H9 (cell line): ENCODE measurements around the gene CCSER1. TPM values are rescaled to one million over a fixed set of nuclear protein-coding genes. Genes with fewer than 3 reads are reported as not detected.

Experiments used
- DNase-seq: peaks from one replicate; pipeline ENCODE4 v3.0.0-alpha.2; 2017
- H2AFZ ChIP-seq: one replicate; pipeline ENCODE4 v1.6.1; 2013; ENCODE audit warnings: mild to moderate bottlenecking, low read length, control low read depth, moderate library complexity
- H2AK5ac ChIP-seq: 2 replicates; pipeline ENCODE4 v1.6.1; 2013; ENCODE audit warnings: low read length, control low read depth, mixed read lengths; ENCODE audit not compliant: insufficient read length
- H2BK120ac ChIP-seq: one replicate; pipeline ENCODE4 v1.6.1; 2013; ENCODE audit warnings: low read depth, mild to moderate bottlenecking, low read length, control low read depth, inconsistent platforms; ENCODE audit not compliant: poor library complexity, severe bottlenecking
- H2BK12ac ChIP-seq: 2 replicates; pipeline ENCODE4 v1.6.1; 2013; ENCODE audit warnings: low read length, control low read depth, mixed read lengths, low read depth; ENCODE audit not compliant: insufficient read length
- H2BK15ac ChIP-seq: 2 replicates; pipeline ENCODE4 v1.6.1; 2013; ENCODE audit warnings: low read depth, low read length, control low read depth
- H2BK20ac ChIP-seq: one replicate; pipeline ENCODE4 v1.6.1; 2013; ENCODE audit warnings: low read depth, mild to moderate bottlenecking, low read length, control low read depth, inconsistent platforms; ENCODE audit not compliant: poor library complexity, severe bottlenecking
- H2BK5ac ChIP-seq: 2 replicates; pipeline ENCODE4 v1.6.1; 2013; ENCODE audit warnings: low read length, control low read depth, mixed read lengths; ENCODE audit not compliant: insufficient read length
- H3K14ac ChIP-seq: 2 replicates; pipeline ENCODE4 v1.6.1; 2013; ENCODE audit warnings: low read length, control low read depth; ENCODE audit not compliant: insufficient read depth
- H3K18ac ChIP-seq: 2 replicates; pipeline ENCODE4 v1.6.1; 2013; ENCODE audit warnings: low read depth, mild to moderate bottlenecking, mixed read lengths, low read length, control low read depth; ENCODE audit not compliant: insufficient read length
- H3K23ac ChIP-seq: 2 replicates; pipeline ENCODE4 v1.6.1; 2013; ENCODE audit warnings: low read length, control low read depth, mixed read lengths, low read depth; ENCODE audit not compliant: insufficient read length
- H3K23me2 ChIP-seq: 2 replicates; pipeline ENCODE4 v1.6.1; 2013; ENCODE audit warnings: low read depth, mild to moderate bottlenecking, mixed read lengths, low read length, control low read depth; ENCODE audit not compliant: insufficient read length, poor library complexity, severe bottlenecking
- H3K27ac ChIP-seq: 2 replicates; pipeline ENCODE4 v1.5.1; 2013; ENCODE audit warnings: low read length, control low read depth, mixed read lengths, low read depth; ENCODE audit not compliant: insufficient read length
- H3K27me3 ChIP-seq: 2 replicates; pipeline ENCODE4 v1.6.1; 2013; ENCODE audit warnings: low read length, control low read depth, inconsistent platforms; ENCODE audit not compliant: insufficient read depth
- H3K4ac ChIP-seq: 2 replicates; pipeline ENCODE4 v1.6.1; 2013; ENCODE audit warnings: low read depth, mild to moderate bottlenecking, control low read depth, inconsistent platforms, low read length, moderate library complexity
- H3K4me1 ChIP-seq: 2 replicates; pipeline ENCODE4 v1.6.1; 2013; ENCODE audit warnings: low read length, control low read depth, inconsistent platforms; ENCODE audit not compliant: insufficient read depth
- H3K4me2 ChIP-seq: 2 replicates; pipeline ENCODE4 v1.6.1; 2013; ENCODE audit warnings: low read length, control low read depth, mixed read lengths; ENCODE audit not compliant: insufficient read length, insufficient read depth
- H3K56ac ChIP-seq: 2 replicates; pipeline ENCODE4 v1.6.1; 2013; ENCODE audit warnings: low read depth, mild to moderate bottlenecking, mixed read lengths, low read length, control low read depth; ENCODE audit not compliant: insufficient read length
- H3K79me1 ChIP-seq: 2 replicates; pipeline ENCODE4 v1.6.1; 2013; ENCODE audit warnings: low read depth, mild to moderate bottlenecking, moderate library complexity, low read length, control low read depth, inconsistent platforms; ENCODE audit not compliant: insufficient read depth, poor library complexity, severe bottlenecking
- H3K79me2 ChIP-seq: 2 replicates; pipeline ENCODE4 v1.6.1; 2013; ENCODE audit warnings: low read length, control low read depth, inconsistent platforms; ENCODE audit not compliant: insufficient read depth
- H3K9ac ChIP-seq: 2 replicates; pipeline ENCODE4 v1.6.1; 2013; ENCODE audit warnings: low read length, control low read depth, mixed read lengths; ENCODE audit not compliant: insufficient read length; ENCODE audit errors: extremely low read depth
- H3K9me3 ChIP-seq: one replicate; pipeline ENCODE4 v1.6.1; 2013; ENCODE audit warnings: low read depth, low read length, inconsistent platforms; ENCODE audit not compliant: control insufficient read depth
- H3T11ph ChIP-seq: one replicate; pipeline ENCODE4 v1.6.1; 2013; ENCODE audit warnings: mild to moderate bottlenecking, low read length, control low read depth, inconsistent platforms
- H4K20me1 ChIP-seq: one replicate; pipeline ENCODE4 v1.6.1; 2013; ENCODE audit not compliant: control insufficient read depth, insufficient read length, insufficient read depth
- H4K5ac ChIP-seq: 2 replicates; pipeline ENCODE4 v1.6.1; 2013; ENCODE audit warnings: low read depth, mild to moderate bottlenecking, mixed read lengths, low read length, control low read depth; ENCODE audit not compliant: insufficient read length
- H4K8ac ChIP-seq: replicated peaks from 2 replicates; pipeline ENCODE4 v1.6.1; 2013; ENCODE audit warnings: low read length, control low read depth, mixed read lengths, low read depth; ENCODE audit not compliant: insufficient read length
- H4K91ac ChIP-seq: 2 replicates; pipeline ENCODE4 v1.6.1; 2013; ENCODE audit warnings: low read depth, mild to moderate bottlenecking, moderate library complexity, mixed read lengths, low read length, control low read depth; ENCODE audit not compliant: insufficient read length
- H3K27ac Mint-ChIP-seq, 3 experiments: 2 replicates in 2 of 3; 3 replicates in 1 of 3; pipeline ENCODE4 v1.8.0; 2020 to 2021; ENCODE audit warnings: mixed read lengths in 3 of 3, mild to moderate bottlenecking in 1 of 3, moderate library complexity in 1 of 3
- H3K27me3 Mint-ChIP-seq: 2 replicates; pipeline ENCODE4 v1.8.0; 2021; ENCODE audit warnings: low read depth, mild to moderate bottlenecking, moderate library complexity, mixed read lengths
- H3K36me3 Mint-ChIP-seq, 3 experiments: 2 replicates in 2 of 3; 3 replicates in 1 of 3; pipeline ENCODE4 v1.8.0; 2020 to 2021; ENCODE audit warnings: low read depth in 3 of 3, mixed read lengths in 3 of 3; ENCODE audit not compliant: insufficient read depth in 1 of 3
- H3K4me1 Mint-ChIP-seq, 2 experiments: 2 replicates each; pipeline ENCODE4 v1.8.0; 2020; ENCODE audit warnings: mixed read lengths in 2 of 2
- H3K4me3 Mint-ChIP-seq, 2 experiments: 2 replicates in 1 of 2; 3 replicates in 1 of 2; pipeline ENCODE4 v1.8.0; 2020 to 2021; ENCODE audit warnings: mild to moderate bottlenecking in 2 of 2, mixed read lengths in 2 of 2, moderate library complexity in 1 of 2
- H3K9me3 Mint-ChIP-seq, 2 experiments: 2 replicates in 1 of 2; 3 replicates in 1 of 2; pipeline ENCODE4 v1.8.0; 2020; ENCODE audit warnings: mild to moderate bottlenecking in 2 of 2, mixed read lengths in 2 of 2, moderate library complexity in 1 of 2
- CTCF ChIP-seq: fragments of 200-600 bp; sonication (generic); conservative IDR thresholded peaks from 3 replicates; pipeline ENCODE4 v1.8.0; 2021; ENCODE audit warnings: antibody characterized with exemption, mild to moderate bottlenecking
- WGBS: extraction: QIAGEN DNeasy Blood & Tissue Kit; methylation state at CpG from one replicate; pipeline ENCODE4 v1.1.7; 2013; ENCODE audit warnings: missing lambda C conversion rate, low lambda C conversion rate, mixed read lengths; ENCODE audit not compliant: insufficient read length; ENCODE audit errors: extremely low coverage; 5-methylcytosine and 5-hydroxymethylcytosine counted together
- total RNA-seq: library from RNA; stranded (reverse); gene quantifications from 2 replicates; pipeline ENCODE4 v1.2.1, GENCODE V29; 2021

The CCSER1 gene
- total RNA-seq, 1 experiment from 2014 or later, result 0.37 TPM

- no peak for TF ChIP-seq CTCF
- no CpG with 5 or more reads among the region's 2 CpGs for WGBS
- Histone ChIP-seq H3K23me2 (no peaks in the 10 kb centered on the region), H3K14ac (no peak overlapping the region), H4K5ac (no peak overlapping the region), H2BK5ac (no peak overlapping the region), H3K79me2 (no peaks in the 10 kb centered on the region), H2AK5ac (no peak overlapping the region), H4K20me1 (no peaks in the 10 kb centered on the region), H3K23ac (no peak overlapping the region), H4K8ac (no peak overlapping the region), H3K4me2 (no peak overlapping the region), H2BK12ac (no peak overlapping the region), H3K27ac (no peak overlapping the region), H3K18ac (no peak overlapping the region), H2BK20ac (no peak overlapping the region), H4K91ac (no peak overlapping the region), H2BK120ac (no peak overlapping the region), H2BK15ac (no peak overlapping the region), H3K56ac (no peak overlapping the region), H2AFZ (no peak overlapping the region), H3K9me3 (no peaks in the 10 kb centered on the region), H3T11ph (no peak overlapping the region), H3K79me1 (no peaks in the 10 kb centered on the region), H3K9ac (no peak overlapping the region), H3K4ac (no peak overlapping the region), H3K4me1 (no peaks in the 10 kb centered on the region), H3K27me3 (no peaks in the 10 kb centered on the region)
- no peak overlapping the region for H3K4me3 Mint-ChIP-seq
- no peak overlapping the region for H3K27ac Mint-ChIP-seq
- no peak for DNase-seq
- peaks cover 0 to 3% of the 10 kb centered on the region in 2 experiments; a peak in 1 of 5 replicates for H3K9me3 Mint-ChIP-seq
- H3K27me3 Mint-ChIP-seq, result no peaks in the 10 kb centered on the region
- H3K4me1 Mint-ChIP-seq, result no peaks in the 10 kb centered on the region; a peak in 1 of 4 replicates
- no peaks in the 10 kb centered on the region for H3K36me3 Mint-ChIP-seq
These were observed 33.7 kb upstream of the CCSER1 start for GRCh38 chr4:90093526-90093925.
